Stimulated activated CD4-positive, alpha-beta T cell treated with anti-CD3 and anti-CD28 coated beads, Interleukin-15, amount 100 ng/mL, for 48 hours (primary cell): Measurements from ENCODE around the gene RGR.

Experiments used
- DNase-seq, 2 donors: peaks; one replicate each; pipeline ENCODE4 v3.0.0-alpha.2; 2020; ENCODE audit warnings: low read depth in 2 of 2

The RGR gene

GRCh38 chr10:84221916-84222315, 22.9 kb upstream of the RGR start:
- DNase-seq: no peak

DNA sequence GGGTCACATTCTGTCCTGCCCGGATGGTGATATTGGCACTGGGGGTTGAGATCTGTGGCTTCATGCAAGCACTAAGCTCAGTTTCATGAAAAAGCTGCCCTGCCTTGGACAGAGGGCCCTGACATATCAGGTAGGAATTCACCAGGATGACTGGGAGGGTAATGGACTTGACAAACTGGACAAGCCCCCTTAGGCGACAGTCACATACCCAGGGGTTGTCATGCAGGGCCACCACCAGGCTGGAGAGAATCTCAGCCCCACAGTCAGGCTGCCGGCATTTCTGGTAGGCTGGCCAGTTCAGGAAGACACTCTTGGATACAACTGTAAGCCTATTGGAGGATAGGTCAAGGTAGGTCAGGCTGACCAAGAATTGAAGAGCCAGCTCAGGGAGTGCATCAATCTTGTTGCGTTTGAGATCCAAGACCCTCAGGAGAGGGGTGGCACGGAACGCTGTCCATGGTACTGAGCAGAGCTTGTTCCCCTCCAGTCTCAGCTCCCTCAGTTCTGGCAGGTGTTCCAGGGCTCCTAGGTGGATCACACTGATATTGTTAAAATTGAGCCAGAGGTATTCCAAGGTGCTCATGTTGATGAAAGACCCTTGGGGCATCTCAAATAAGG, 20.3 kb upstream of the RGR start:
- DNase-seq: no peak

DNA sequence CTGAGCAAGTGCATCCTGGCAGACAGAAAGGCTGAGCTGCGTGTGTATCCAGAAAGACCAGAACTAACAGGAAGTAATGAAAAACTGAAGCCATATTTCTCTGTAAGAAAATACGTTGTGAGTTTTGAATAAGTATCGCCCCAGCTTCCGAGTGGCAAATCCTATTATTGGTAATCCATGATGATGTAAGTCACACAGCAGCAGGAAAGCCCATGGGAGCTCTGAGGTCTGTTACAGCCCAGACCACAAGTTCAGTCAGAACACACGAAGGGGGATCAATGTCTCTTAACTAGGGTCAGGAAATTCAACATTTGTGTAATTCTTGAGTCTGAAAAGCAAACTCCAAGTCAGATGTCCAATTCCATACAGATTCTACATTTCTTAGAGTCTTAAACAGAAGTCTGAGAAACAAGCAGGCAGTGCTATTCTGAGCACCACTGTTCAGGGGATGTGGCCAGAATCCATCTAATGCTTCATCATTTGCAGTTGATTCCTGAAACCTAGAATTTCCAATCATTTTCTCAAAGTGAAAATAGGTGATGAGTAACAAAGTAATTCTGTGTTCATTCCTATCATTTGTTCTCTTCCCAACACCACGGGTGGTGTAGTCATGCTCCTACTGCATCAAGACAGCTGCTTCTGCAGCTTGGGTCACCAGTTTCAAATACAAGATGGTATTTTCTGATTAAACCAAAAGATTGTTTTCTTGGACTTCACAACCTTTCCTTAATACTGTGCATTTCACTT, 19.3 kb upstream of the RGR start, which contains the start of gene LRIT2:
Gene LRIT2, minus strand, starts transcription at position 118 of the 747 bp plus-strand sequence. Its CDS starts 24 bp downstream, at position 94.
- no peak for DNase-seq

DNA sequence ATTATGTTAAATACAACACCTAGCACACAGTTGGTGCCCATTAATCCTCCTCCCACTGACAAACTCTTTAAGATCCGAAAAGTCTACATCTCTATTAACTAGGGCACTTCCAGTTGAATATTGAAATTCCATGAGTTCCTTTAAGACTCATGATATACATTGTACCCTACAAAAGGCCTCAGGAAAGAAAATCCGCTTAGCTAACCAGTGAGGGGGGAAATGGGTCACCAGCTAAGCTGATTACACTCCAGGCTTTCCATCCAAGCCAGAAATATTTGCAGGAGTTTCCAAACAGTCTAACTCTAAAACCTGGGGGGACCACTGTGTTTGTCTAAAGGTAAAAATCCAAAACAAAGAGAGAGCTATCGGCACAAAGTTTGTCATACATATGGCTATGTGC, 18.2 kb upstream of the RGR start:
- DNase-seq: no peak

DNA sequence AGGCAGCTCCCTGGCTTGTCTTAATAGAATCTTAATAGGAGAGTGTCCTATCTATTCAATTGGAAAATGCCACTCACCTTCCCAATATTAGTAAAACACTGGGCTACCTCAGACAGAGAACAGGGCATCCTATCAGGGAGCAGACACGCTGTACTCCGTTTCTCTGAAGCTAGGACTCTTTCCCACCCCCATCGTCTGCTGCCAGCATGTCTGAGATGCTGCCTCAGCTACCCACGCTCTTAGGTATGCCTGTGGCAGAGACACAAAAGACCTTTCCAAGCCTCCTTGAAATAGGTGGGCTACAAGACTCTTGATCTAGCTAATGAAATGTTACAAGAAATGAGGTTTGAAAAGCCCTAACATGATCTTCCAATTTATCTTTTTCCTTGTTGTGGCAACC, 17.0 kb upstream of the RGR start:
- no peak for DNase-seq

DNA sequence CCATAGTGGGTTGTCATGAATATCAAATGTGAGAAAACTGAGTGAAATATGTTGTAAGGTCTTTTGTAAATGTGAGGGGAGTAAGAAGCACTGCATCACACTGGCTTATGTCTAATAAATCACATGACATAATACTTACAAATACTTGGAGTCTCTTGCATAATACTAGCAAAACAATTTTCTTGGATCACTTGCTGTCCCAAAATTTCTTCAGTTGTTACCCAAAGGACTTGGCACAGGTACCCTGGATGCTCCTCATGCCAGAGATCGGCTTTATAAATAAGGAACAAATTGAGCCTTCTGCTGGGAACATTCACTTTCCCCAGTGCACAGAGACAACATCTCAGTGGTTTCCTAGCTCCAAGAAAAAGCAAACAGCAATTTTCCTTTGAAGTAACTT, 14.5 kb upstream of the RGR start:
- DNase-seq: no peak

DNA sequence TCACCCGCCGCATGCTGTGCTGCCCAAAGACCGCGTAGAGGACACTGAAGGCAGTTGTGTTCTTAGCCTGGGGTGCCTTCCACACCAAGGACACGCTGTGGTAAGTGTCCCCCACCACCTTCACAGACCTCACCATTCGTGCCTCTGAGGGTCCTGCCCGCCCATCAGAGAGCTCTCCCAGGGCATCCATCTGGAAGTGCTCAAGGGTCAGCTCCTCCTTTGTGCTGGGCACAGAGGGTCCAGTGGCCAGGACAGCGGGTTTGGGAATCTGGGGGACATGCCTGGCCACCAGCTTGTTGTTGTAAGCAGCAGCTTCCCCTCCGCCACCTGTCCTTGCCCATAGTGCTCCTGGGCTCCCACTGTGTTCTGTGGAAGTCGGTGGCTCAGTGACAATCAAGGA, 12.5 kb upstream of the RGR start:
- no peak for DNase-seq

GRCh38 chr10:84233940-84234339, 10.9 kb upstream of the RGR start:
- no peak for DNase-seq

- DNase-seq: no peak
Observed at GRCh38 chr10:84234479-84234878, 10.4 kb upstream of the RGR start.

DNA sequence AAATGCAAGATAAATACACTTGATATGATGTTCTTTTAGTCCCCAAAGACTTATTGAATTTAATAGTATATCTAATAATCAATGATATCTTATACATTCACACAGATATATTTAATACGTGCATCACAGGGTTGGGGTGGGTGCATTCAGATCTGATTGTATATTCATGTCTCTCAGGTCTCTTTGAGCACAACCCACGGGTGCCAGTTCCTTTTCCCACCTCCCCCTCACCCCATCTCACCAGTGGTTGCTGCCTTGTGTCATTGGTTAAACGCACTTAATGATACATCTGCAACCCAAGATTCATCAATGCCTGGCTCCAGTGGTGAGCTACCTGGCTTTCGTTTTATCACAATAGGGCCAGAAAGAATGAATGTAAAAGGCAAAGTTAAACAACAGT, 9.8 kb upstream of the RGR start:
- DNase-seq: no peak

DNA sequence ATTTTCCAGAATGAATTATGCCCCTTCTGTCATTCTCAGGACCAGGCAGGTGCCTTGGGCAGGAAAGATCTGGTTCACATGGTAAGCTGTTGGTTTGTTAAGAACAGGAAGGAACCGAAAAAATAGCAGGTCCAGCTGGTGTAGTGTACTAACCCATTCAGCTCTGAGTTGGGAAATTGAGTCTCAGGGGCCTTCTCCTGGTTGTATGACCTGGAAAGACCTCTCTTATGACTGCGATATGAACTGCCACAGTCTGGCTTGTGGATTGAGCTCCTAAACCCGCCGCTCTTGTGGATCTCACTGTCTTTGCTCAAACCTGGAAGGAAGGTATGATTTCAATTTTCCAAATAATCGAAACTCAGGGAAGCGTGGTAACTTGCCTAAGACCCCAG, 8.1 kb upstream of the RGR start:
- no peak for DNase-seq

- no peak for DNase-seq
Observed at GRCh38 chr10:84237199-84238051, 7.4 kb upstream of the RGR start.

GRCh38 chr10:84238909-84239308, 5.9 kb upstream of the RGR start:
- DNase-seq: no peak

DNA sequence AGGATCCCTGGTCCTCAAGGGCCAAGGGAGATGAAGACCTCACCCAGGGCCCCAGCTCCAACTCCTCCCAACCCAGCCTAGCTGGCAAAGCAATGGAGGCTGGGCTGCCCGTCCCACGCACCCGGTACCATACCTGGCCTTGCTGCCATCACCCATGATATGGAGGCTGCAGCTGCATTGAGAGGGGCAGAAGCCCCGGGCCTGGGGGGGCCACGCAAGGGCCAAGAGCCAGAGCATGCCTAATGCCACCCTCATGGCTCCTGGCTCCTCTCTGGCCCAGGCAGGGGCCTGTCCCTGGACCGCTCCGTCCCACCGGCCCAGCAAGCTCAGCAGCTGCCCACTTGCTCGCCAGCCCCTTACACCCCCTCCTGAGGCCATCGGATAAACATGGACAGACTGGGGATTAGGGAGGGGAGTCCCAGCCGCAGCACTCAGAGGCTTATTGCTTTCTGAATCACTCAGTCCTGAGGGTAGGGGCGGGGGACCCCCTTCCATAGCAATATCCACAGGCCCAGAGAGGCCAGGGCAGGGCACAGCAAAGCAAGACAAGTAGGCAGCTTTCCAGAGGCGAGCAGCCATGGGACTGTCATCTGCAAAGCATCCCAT, 3.6 kb upstream of the RGR start, which contains the start of gene LRIT1:
Gene LRIT1, minus strand, starts transcription at position 362 of the 606 bp plus-strand sequence. Its CDS starts 107 bp downstream, at position 255.
- no peak for DNase-seq

DNA sequence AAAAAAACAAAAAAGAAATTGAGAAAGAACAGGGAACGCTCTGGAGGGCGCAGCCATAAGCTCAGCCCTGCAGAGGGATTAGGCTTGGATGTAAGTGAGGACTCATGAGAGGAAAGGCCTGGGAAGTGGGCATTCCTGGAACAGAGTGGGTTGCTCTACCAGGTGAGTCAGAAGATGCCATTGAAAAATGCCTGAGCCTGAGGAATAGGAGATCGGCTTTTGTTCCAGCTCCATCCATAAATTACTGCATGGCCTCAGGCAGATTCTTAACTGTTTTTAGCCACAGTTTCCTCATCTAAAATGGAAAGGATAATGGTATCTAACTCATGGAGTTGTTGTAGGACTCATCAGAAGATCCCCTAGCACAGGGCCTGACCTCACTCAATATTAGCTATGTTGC, 1.1 kb upstream of the RGR start:
- DNase-seq: no peak

DNA sequence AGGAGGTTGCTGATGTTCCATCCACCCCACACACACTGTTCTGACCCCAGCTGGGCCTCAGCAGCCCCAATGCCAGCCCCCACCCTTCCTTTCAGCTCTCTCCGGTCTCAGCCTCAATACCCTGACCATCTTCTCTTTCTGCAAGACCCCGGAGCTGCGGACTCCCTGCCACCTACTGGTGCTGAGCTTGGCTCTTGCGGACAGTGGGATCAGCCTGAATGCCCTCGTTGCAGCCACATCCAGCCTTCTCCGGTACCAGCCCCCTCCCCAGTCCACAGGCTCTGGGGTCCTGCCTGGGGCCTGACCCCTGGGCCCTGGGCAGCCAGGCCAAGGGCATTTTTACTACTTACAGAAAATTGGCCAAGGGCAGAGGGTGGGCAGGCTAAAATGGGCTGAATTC, 2.6 kb downstream of the RGR start:
- DNase-seq: no peak

DNA sequence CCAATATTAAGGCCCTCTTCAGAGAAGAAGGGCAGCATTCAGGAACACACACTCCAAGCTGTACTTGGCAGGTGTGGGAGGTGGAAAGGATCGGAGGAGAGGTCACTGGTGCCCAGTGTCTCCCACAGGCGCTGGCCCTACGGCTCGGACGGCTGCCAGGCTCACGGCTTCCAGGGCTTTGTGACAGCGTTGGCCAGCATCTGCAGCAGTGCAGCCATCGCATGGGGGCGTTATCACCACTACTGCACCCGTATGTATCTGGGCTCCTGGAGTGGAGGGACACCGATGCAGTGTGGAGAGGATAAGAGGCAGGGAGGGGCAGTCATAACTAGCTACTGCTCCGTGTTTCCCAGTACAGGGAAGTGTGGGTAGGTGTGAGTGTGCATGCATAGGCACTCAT, 3.9 kb downstream of the RGR start:
- DNase-seq: no peak

GRCh38 chr10:84254552-84255478, 10.0 kb downstream of the RGR start:
- no peak for DNase-seq

DNA sequence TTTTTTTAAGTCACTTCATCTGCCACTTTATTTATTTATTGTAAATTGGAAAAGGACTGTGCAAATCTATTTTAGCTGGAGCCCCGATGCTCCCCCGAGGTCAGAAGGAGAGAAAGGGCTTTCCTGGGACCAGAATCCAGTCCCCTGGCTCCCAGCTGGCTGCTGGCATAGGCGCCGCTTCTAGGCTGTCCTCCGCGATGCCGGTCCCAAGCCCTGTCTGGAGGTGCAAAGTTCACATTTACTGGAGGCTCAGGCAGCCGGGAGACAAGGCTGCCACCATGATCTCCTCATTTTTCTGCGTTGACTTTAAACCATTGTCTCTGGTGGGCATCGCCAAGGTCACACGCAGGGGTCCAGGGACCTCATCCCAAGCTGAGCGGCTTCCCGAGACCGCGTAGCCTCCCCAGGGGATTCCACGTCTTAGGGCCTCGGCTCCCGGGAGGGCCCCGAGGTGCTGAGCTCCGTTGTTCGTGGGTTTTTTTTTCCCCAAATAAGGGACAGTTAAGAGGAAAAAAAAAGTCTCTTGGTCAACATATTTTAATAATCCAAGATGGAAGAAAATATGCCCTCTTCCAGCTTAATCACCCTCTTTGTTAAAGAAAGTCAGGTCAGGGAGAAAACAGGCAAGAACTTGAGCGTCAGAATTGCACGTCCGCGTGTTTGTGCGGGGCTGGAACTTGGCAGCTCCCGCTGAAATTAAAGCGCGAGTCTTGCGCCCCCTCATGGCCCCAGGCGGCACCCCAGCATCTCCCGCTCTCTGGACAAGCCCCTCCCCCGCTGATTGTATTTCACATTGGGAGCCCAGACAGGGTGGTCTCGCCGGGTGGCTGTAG, 11.9 kb downstream of the RGR start:
- peak; percentile 32 to 61 for DNase-seq

GRCh38 chr10:84257343-84258020, 12.6 kb downstream of the RGR start:
- no peak for DNase-seq
